ENCODE measurements around the gene FOXO3.

Gene FOXO3

GRCh38 chr6:108714101-108714765 is 153.5 kb downstream of the FOXO3 start:
- no peak for DNase-seq

- DNase-seq: no peak
Observed at GRCh38 chr6:108714766-108715414, 154.2 kb downstream of the FOXO3 start.

GRCh38 chr6:108715832-108716231 is 155.1 kb downstream of the FOXO3 start:
- no peak for DNase-seq

GRCh38 chr6:108716801-108717791 is 156.4 kb downstream of the FOXO3 start:
- no peak for DNase-seq

GRCh38 chr6:108719477-108719876 is 158.8 kb downstream of the FOXO3 start:
- no peak for DNase-seq

GRCh38 chr6:108720827-108721226 is 160.1 kb downstream of the FOXO3 start:
- DNase-seq: no peak

GRCh38 chr6:108721286-108721685 is 160.6 kb downstream of the FOXO3 start:
- no peak for DNase-seq

GRCh38 chr6:108723594-108723993 is 162.9 kb downstream of the FOXO3 start:
- DNase-seq: no peak

- no peak for DNase-seq
Observed at GRCh38 chr6:108726726-108727339, 166.1 kb downstream of the FOXO3 start.

- no peak for DNase-seq
Observed at GRCh38 chr6:108727966-108728730, 167.4 kb downstream of the FOXO3 start.

- no peak for DNase-seq
Observed at GRCh38 chr6:108728826-108729225, 168.1 kb downstream of the FOXO3 start.

GRCh38 chr6:108730635-108731515 is 170.2 kb downstream of the FOXO3 start:
- DNase-seq: no peak

GRCh38 chr6:108732091-108732870 is 171.6 kb downstream of the FOXO3 start:
- no peak for DNase-seq

- no peak for DNase-seq
Observed at GRCh38 chr6:108733051-108733450, 172.3 kb downstream of the FOXO3 start.

- DNase-seq: no peak
Observed at GRCh38 chr6:108733706-108734265, 173.1 kb downstream of the FOXO3 start.

Data from right kidney (tissue), 1 donor.